Osteoblast (primary cell): ENCODE results near the gene SNX1. TPM values are rescaled to one million over a fixed set of nuclear protein-coding genes. Genes with fewer than 3 reads are reported as not detected.

Source experiments
- DNase-seq: peaks from one replicate; pipeline ENCODE4 v3.0.0; 2011; ENCODE audit warnings: low spot score, mixed read lengths; ENCODE audit not compliant: insufficient read length; ENCODE audit errors: missing footprints
- H2AFZ ChIP-seq: 2 replicates; pipeline ENCODE4 v1.6.0; 2011; ENCODE audit warnings: mild to moderate bottlenecking, low read length
- H3K27ac ChIP-seq: 2 replicates; pipeline ENCODE4 v1.5.1; 2011; ENCODE audit warnings: mild to moderate bottlenecking, low read depth, low read length, moderate library complexity
- H3K27me3 ChIP-seq: 2 replicates; pipeline ENCODE4 v1.6.0; 2012; ENCODE audit warnings: mild to moderate bottlenecking, control low read depth, inconsistent platforms, low read length, moderate library complexity; ENCODE audit not compliant: insufficient read depth
- H3K36me3 ChIP-seq: 2 replicates; pipeline ENCODE4 v1.5.1; 2011; ENCODE audit warnings: mild to moderate bottlenecking, low read length, control low read depth, moderate library complexity; ENCODE audit not compliant: insufficient read depth
- H3K4me1 ChIP-seq: 2 replicates; pipeline ENCODE4 v1.5.1; 2011; ENCODE audit warnings: mild to moderate bottlenecking, low read length, control low read depth, moderate library complexity; ENCODE audit not compliant: insufficient read depth
- H3K4me2 ChIP-seq: 2 replicates; pipeline ENCODE4 v1.6.0; 2011; ENCODE audit warnings: mild to moderate bottlenecking, low read length; ENCODE audit not compliant: insufficient read depth
- H3K4me3 ChIP-seq: fragments of 200-600 bp; sonication (generic); 3 replicates; pipeline ENCODE4 v1.5.1; 2012; ENCODE audit warnings: mild to moderate bottlenecking, low read length, inconsistent platforms; ENCODE audit not compliant: insufficient read depth
- H3K79me2 ChIP-seq: 2 replicates; pipeline ENCODE4 v1.6.0; 2012; ENCODE audit warnings: mild to moderate bottlenecking, low read length, control low read depth, inconsistent platforms; ENCODE audit not compliant: insufficient read depth
- H3K9me3 ChIP-seq: 2 replicates; pipeline ENCODE4 v1.5.1; 2011; ENCODE audit warnings: low read depth, low read length, control low read depth
- H4K20me1 ChIP-seq: 2 replicates; pipeline ENCODE4 v1.6.0; 2012; ENCODE audit warnings: mild to moderate bottlenecking, low read length, control low read depth; ENCODE audit not compliant: insufficient read depth
- CTCF ChIP-seq: IDR thresholded peaks from 2 replicates; pipeline ENCODE4 v1.5.1; 2011; ENCODE audit warnings: mild to moderate bottlenecking, low read depth, low read length, moderate library complexity; ENCODE audit errors: extremely low read depth
- total RNA-seq: library from RNA; depleted of rRNA; stranded (reverse); fragments of >200 nt; gene quantifications from 2 replicates; pipeline ENCODE4 v1.2.3, GENCODE V29; 2012

Gene SNX1
- total RNA-seq: 51.0 and 51.9 TPM in 2 replicates

- no peak for TF ChIP-seq CTCF
- Histone ChIP-seq H3K4me3 (peak within 1 kb of the TSS; percentile 94), H3K27ac (peak within 1 kb of the TSS; percentile 57), H4K20me1 (peaks cover 42% of the 10 kb centered on the region), H2AFZ (peak within 1 kb of the TSS; percentile 91), H3K36me3 (peaks cover 4% of the 10 kb centered on the region), H3K27me3 (no peaks in the 10 kb centered on the region), H3K4me2 (peak within 1 kb of the TSS; percentile 95), H3K4me1 (peaks cover 36% of the 10 kb centered on the region), H3K9me3 (no peaks in the 10 kb centered on the region), H3K79me2 (peaks cover 83% of the 10 kb centered on the region)
- DNase-seq: peak; percentile 88
Measured at GRCh38 chr15:64095795-64096667, at the start of gene SNX1. Gene SNX1, plus strand, starts transcription at chr15:64095982. Its CDS starts 32 bp downstream, at chr15:64096014.

- Histone ChIP-seq H3K4me3 (peak within 1 kb of the TSS; percentile 73), H2AFZ (peak within 1 kb of the TSS; percentile 94), H3K27me3 (peaks cover 28% of the 10 kb centered on the region), H3K4me1 (peaks cover 11% of the 10 kb centered on the region), H3K9me3 (no peaks in the 10 kb centered on the region), H3K36me3 (no peaks in the 10 kb centered on the region), H3K4me2 (peak within 1 kb of the TSS; percentile 97), H3K79me2 (no peaks in the 10 kb centered on the region), H4K20me1 (peaks cover 6% of the 10 kb centered on the region), H3K27ac (peak within 1 kb of the TSS; percentile 18)
- TF ChIP-seq CTCF: peak; percentile 60
- DNase-seq: peak; percentile 99
Measured at GRCh38 chr15:64046421-64047153, 49.2 kb upstream of the SNX1 start, which contains the start of gene DAPK2. Gene DAPK2, minus strand, starts transcription at chr15:64046485. Its CDS starts 6,224 bp downstream, at chr15:64040261.

GRCh38 chr15:64048781-64049460 is 46.9 kb upstream of the SNX1 start:
- Histone ChIP-seq H3K4me2 (no peak overlapping the region), H4K20me1 (peaks cover 6% of the 10 kb centered on the region), H2AFZ (no peak overlapping the region), H3K9me3 (no peaks in the 10 kb centered on the region), H3K36me3 (no peaks in the 10 kb centered on the region), H3K27me3 (peaks cover 28% of the 10 kb centered on the region), H3K27ac (no peak overlapping the region), H3K4me3 (no peak overlapping the region), H3K79me2 (no peaks in the 10 kb centered on the region), H3K4me1 (peaks cover 11% of the 10 kb centered on the region)
- DNase-seq: no peak
- no peak for TF ChIP-seq CTCF
